DMS153 treated with DMSO at 0.1 percent for 48 hours (cell line): ENCODE data around the gene OTX1.
"Not testable (repeated sequence)": the region's sequence is repeated elsewhere in the genome, so short reads cannot be mapped to it uniquely, and the experiment has no call there.

Experiments
- DNase-seq: peaks from one replicate; lab custom pipeline; 2025; ENCODE audit not compliant: unreplicated experiment; lab: John Stamatoyannopoulos, UW

Gene OTX1

GRCh38 chr2:63050334-63051041, at the start of gene OTX1:
Gene OTX1, plus strand, starts transcription at chr2:63050830. Its CDS starts 2,161 bp downstream, at chr2:63052991.
- peak; percentile 67 for DNase-seq

DNA sequence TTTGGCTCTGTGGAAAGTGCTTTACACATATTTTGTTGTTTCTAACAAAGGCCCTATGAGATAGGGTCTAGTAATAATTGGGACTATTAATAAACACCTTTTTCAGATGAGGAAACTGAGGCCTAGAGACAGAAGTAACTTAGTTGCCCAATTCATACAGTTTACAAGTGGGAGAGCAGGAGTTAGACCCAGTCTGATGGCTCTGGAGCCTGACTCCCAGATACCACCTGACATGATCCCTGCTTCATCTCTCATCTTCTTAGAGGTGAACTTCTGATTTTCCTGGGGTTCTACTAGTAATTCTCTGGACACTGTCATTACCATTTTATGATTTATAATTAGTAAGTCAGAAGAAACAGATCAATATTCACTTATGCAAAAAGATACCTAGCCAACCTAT, 49.1 kb upstream of the OTX1 start:
- DNase-seq: no peak

- no peak for DNase-seq
Observed at GRCh38 chr2:63003351-63003750, 47.3 kb upstream of the OTX1 start.

DNA sequence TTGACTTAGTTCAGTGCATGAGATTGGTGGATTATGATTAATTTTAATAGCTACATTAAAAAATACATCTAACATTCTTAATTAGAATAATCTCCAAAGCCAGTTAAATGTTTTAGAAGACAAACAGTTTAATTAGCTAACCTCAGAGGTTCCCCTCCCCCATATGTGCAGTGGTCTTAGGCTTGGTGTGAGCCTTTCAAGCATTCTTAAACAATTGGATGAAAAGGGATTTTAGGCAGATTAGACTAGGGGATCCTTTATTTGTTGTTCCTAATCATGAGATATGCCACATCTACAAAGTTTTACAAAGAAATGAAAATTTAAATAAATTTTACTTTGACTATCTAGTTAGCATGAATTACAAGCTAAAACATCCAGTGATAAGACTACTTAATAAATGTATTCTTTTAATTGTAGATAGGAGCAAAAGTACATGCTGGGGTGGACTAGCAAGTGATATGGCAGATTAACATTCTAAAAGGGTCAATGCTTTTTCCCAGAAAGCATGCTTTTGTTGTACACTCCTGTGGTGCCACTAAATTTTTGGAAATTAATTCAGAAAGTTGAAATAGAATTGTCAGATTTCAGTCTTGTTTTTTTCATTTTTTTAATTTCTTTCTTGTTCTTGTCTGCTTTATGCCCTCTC, 42.7 kb upstream of the OTX1 start:
- DNase-seq: no peak

- DNase-seq: no peak
Observed at GRCh38 chr2:63008838-63009237, 41.8 kb upstream of the OTX1 start.

- DNase-seq: no peak
Observed at GRCh38 chr2:63009490-63009889, 41.1 kb upstream of the OTX1 start.

DNA sequence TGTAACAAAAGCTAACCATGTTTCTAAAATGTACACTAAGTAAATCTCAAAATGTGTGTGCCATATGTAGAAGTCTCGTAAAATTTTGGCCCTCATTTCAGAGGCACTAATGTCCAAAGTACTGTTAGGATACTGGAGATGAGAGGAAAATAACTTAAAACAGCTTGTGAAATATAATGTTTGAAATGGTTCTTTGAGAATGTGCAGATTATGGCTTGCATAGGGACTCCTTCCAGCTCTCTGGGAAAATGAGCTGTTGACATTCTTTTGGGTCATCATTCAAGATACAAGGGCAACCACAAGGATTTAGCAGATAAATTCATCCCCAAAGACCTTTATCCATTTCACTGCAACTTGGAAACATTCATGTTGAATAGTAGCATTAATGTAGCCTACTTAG, 38.1 kb upstream of the OTX1 start:
- DNase-seq: no peak

GRCh38 chr2:63013438-63013837, 37.2 kb upstream of the OTX1 start:
- no peak for DNase-seq

GRCh38 chr2:63015389-63015788, 35.2 kb upstream of the OTX1 start:
- no peak for DNase-seq

GRCh38 chr2:63018439-63018838, 32.2 kb upstream of the OTX1 start:
- no peak for DNase-seq

- not testable (repeated sequence) for DNase-seq
Observed at GRCh38 chr2:63019686-63020085, 30.9 kb upstream of the OTX1 start.

- DNase-seq: no peak
Observed at GRCh38 chr2:63023444-63023843, 27.2 kb upstream of the OTX1 start.

- no peak for DNase-seq
Observed at GRCh38 chr2:63027220-63027619, 23.4 kb upstream of the OTX1 start.

GRCh38 chr2:63029058-63029457, 21.6 kb upstream of the OTX1 start:
- DNase-seq: no peak

DNA sequence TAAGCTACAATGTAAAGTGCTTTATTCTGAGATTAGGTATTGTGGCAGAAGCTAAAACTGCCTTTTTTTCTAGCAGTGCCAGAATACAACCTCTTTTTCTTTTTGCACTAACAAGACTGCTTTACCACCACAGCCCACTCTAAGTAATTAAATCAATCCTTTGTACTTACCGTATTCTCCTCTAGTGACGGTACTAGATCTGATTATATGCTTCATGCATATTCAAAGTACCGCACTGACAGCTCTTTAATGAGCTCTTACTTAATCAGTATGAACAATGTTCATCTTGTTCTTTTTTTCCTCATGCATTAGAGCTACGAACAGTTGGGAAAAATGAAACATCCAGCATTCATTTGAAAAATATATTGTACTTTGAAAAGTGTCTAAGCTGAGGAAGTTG, 16.1 kb upstream of the OTX1 start:
- no peak for DNase-seq

- no peak for DNase-seq
Observed at GRCh38 chr2:63035169-63035568, 15.5 kb upstream of the OTX1 start.

DNA sequence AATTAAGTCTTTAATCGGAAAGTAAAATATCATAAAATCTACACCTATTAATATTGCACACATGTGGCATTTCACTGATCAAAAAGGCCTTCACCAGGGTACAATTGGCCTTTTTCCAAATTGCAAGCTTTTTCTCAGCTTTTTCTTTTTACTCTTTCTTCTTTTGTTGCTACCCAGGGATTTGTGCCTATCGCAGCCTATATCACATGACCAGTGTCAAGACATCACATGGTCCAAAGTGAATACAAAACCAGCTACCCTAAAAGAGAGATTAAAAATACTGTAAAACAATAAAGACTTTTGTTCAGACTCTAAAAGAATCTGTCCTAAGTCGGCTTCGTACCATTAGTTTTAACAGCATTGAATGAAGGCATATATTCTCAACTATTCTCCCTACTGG, 15.0 kb upstream of the OTX1 start:
- no peak for DNase-seq

- no peak for DNase-seq
Observed at GRCh38 chr2:63038034-63038433, 12.6 kb upstream of the OTX1 start.

- no peak for DNase-seq
Observed at GRCh38 chr2:63040586-63040985, 10.0 kb upstream of the OTX1 start.

GRCh38 chr2:63041592-63041991, 9.0 kb upstream of the OTX1 start:
- DNase-seq: no peak

DNA sequence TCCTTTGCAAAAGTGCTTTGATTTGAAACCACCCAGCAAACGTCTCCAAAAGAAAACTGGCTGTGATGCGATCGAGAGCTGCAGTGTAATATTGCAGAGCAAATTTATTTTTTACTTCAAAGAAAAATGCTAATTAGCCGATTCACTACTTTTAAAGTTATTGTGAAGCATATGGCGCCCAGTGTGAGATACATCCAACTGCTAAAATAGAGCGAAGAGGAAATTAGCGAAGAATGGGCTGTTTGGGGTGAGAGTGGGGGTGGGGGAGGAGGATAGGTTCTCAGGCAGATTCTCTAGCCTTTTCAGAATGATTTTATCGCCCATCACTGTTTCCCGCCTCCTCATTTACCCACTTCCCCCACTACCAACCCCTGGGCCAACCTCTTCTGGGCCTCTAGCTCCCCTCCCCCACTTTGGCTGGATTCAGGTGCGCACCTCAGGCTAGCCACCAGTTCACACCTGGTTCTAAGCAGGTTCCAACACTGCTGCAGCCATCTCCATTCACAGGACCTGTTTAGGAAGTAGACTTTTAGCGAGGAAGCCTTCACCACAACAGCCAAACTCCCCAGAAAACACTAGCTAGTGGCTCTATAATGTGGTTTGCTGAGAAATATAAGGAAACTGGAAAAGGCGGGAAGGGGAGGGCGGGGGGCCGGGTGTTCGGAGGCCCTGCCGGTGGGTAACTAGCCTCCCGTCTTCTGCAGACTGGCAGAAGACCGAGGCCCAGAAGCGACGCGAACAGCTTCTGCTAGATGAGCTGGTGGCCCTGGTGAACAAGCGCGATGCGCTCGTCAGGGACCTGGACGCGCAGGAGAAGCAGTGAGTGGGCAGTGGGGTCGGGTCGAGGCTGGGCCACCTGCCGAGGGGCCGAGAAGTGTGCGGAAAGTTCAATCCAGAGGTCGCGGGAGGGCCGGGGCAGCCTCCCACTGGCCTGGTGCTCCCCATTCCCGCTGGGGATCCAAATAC, 6.0 kb upstream of the OTX1 start:
- DNase-seq: no peak

DNA sequence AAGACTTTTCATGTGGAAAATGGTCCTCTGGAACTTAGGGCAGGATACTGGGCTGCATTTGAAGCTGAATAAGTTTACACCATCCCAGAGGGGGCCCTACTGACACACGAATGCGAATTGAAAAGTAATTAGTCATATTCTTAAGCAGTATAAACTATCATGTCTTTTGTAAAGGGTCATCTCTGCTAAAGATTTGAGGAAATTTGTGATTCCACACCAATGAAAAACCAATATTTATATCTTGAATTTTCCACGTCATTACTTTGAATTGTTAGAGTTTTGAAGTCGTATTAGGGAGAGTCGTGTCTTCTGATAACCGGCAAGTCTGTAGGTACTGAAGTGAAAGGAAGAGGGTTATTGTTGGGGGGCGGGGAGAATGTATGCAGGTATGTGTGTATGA, 4.1 kb upstream of the OTX1 start:
- no peak for DNase-seq
